HG03575 (cell line): Measurements from ENCODE around the gene MGAT3.

Experiments used
- ATAC-seq: cut with Tn5 transposase; IDR thresholded peaks from one replicate; pipeline ENCODE4 v1.9.1; 2021; ENCODE audit not compliant: unreplicated experiment, insufficient number of reproducible peaks, low FRiP score; ENCODE audit errors: extremely low read depth

MGAT3 gene

DNA sequence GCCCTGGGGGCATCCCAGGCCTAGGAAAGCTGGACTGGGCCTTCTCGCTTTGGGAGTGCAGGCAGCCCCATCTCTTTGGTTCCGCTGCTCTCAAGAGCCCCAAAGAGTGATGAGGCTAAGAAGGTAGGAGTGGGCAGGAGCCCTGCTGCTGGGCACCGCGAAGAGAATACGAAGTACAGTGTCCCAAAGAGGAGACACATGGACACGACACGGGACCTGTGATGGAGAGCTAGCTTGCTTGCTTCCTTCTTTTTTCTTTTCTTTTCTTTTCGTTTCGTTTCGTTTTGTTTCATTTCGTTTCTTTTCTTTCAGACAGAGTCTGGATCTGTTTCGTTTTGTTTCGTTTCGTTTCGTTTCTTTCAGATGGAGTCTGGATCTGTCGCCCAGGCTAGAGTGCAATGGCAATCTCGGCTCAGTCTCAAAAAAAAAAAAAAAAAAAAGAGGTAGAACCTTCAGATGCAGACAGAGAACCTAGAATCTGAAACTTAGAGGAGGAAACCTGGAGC is 10.6 kb downstream of the MGAT3 start:
- ATAC-seq, result no peak

DNA sequence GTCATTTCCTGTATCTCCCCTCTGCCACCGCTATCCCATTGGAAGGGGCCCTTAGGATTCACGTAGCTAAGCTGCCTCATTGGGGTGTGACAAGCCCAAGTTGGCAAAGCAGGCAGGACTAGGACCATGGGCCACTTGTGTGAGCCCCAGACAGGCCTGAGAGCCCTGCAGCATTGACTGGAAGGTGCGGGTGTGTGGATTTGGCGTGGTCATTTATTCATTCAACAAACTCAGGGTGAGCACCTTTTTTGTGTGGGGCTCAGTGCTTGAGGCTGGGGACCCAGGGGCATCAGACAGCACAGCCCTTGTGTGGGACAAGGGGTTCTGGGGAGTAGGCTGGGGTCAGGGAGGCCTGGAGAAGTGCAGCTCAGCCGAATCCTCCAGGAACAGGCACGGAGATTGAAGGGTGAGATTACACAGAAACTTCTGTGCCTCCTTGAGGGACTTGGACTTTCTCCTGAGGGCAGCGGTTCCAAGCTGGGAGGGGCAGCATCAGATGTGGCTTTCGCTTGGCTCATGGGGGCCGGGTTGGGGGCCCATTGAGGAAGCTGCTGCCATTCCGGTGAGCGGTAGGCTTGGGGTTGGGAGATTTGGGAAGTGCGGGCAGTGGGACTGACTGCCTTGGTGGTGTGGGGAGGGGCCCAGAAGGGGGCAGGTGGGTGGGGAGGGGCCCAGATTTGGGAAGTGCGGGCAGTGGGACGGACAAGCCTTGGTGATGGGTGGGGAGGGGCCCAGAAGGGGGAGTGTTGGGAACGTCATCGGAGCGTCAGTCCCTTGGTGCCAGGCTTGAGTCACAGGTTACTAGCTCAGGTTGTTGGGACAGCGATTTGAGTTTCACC is 11.9 kb downstream of the MGAT3 start:
- no peak for ATAC-seq

DNA sequence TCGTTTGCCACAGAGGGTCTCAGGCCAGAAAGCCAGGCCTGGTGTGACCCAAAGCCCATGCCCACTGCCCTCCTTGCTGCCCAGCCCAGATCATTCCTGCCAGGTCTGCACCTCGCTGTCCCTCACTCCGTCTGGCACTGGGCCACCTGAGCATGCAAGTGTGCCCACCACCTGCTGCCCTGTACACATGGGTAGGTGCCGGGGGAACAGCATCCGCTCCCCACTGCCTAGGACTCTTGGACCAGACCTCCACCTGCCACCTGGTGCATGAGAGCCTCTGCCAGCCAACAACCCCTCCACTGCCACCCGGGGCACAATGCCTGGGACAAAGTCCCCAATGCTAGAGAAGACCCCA is 12.5 kb downstream of the MGAT3 start:
- ATAC-seq, result no peak

DNA sequence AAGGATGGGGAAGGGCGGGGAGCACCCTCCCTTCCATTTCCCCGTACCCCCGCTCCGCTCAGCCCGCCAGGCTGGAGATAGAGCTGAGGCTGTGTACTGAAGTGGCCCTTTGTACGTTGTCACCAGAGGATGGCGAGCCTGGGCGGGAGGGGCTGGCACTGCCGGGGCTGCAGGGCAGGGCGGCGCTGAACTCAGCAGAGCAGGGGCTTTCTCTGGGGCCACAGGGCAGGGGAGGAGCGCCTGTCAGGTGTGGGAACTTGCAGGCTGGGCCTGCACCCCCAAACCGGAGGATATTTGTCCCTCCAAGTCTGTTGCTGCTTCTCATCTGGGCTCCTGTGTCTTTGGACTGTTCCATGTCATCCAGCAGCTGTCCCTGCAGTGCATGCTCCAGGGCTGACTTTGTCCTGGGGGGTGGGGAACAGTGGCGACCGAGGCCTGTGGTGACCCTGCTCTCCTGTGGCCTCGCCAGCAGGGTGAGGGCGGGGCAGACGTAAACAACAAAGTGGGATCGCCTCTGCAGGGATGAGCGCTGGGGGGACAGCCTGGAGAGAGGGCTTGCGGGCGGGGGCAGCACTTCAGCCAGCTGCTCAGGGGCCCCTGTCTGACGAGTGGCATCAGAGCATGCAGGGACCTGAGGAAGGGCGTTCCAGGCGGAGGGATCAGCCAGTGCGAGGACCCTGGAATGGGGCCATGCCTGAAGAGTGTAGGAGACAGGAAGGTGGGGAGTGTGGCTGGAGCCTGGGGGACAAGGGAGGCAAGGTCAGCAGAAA is 13.1 kb downstream of the MGAT3 start:
- no peak for ATAC-seq

DNA sequence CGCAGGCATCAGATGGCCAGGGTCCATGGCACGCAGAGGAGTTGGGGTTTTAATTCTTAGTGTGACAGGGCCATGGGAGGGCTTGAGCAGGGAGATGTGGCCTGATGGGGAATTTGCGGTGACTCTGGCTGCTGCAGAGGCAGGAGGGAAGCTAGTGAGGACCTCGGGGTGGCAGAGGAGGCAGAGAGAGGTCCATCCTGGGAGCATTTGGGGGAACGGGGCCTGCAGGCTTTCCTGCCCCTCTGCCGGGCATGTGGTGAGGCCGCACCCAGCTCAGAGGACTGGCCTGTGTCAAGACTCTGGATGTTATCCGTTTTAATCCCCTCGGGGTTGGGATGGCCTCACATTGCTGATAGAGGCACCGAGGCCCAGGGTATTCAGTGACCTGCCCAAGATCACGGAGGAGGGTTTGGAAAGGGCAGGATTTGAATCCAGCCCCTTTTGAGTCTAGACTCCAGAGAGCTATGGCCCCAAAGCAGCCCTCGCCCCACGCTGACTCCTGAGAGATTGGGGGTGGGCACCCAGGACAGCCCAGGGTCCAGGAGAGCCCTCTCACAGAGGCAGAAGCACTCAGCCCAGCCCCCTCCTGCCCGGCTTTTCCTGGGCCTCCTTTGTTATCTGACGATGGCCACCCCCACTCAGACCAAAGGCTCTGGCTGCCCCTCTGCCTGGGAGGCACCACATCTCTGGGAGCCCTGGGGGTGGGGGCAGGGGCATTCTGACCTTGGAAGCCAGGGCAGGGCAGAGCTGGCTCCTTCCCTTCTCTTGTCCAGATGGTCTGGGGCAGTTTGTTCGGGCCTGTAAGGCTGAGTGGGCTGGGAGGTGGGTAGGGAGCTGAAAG is 13.9 kb downstream of the MGAT3 start:
- no peak for ATAC-seq

DNA sequence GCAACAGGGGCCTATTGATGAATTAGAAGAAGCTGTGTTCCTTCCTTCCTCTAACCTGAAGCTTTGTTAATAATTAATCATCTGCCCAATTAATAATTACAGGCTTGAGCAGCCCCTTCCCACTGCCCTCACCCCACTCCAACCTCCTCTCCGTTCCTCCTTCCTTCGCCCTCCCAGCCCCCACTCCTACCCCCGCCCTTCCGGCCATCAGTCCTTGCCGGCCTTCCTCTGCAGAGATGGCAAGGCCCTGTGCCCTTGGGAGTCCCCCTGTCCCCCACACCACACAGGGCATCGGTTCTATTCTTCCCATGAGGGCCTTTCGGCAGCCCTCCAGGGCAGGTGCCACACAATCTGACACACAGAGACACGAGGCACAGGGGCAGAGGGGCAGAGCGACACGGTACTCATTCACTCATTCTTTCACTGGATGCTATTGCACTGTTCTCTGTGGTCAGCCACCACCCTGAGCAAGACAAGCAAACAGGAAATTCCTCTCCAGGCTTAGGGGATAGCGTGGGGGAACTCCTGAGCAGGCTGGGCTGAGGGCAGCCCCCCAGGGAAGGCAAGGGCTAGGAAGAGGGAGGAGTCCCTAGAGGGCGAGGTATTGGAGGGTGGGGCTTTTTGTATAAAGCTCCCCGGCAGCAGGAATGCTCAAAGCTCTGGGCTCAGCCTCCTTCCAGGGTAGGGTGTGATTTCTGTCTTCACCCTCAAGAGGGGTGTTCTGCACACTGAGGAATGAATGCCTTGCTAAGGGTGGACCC is 14.7 kb downstream of the MGAT3 start:
- no peak for ATAC-seq

DNA sequence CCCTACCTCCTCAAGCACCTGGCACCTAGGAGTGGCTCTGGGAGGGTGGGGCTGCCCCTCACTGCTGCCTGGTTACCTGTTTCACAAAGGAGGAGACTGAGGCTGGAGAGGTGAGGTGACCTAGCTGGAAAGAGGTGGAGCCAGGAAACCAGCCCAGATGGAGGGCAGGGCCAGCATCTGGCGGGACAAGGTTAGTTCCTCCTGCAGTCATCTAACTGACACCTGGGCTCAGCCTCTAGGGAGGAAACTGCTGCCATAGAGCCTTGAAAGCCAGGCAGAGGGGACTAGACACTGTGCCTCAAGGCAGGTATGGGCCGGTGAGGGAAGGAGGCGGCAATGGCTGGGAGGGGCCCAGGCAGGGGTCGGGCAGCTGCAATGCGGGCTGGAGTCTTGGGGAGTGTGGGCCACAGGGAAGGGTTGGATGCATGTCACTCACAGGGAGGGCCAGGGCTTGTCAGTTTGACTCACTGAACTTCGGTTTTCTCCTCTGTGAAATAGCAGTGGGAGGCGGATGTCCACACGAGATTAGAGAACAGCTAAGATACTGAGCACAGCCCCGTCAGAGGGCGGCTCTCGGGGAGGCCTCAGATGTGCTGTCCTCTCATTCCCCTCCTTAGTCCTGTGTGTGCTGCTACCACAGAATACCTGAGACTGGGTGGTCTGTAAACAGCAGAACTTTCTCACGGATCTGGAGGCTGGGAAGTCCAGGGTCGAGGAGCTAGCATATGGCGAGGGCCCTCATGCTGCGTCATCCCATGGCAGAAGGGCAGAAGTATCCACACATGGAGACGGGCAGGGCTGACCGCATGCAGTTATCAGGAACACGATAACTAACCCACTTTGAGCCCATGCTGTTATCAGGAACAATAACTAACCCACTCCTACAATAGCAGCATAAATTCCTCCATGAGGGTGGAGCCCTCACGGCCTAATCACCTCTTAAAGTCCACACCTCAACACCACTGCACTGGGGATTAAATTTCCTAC is 16.1 kb downstream of the MGAT3 start:
- ATAC-seq, result no peak

DNA sequence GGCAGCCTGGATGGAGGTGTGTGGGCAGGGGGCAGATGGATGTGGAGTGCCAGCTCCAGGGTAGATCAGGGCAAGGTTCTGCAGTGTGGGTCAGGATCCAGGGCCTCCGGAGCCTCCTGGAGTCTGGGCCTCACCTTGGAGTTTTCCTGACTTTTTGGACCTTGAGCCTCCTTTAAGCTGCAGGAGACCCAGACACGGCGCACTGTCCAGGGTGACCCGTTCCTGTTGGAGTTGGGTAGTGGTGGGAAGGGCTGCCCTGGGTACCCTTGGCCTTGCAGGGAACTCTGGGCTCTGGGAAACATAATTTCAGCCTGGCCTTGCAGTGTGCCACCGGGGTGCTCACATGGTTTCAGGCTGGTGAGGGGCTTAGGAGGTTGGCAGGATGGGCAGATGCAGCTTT is 17.0 kb downstream of the MGAT3 start:
- ATAC-seq, result no peak

DNA sequence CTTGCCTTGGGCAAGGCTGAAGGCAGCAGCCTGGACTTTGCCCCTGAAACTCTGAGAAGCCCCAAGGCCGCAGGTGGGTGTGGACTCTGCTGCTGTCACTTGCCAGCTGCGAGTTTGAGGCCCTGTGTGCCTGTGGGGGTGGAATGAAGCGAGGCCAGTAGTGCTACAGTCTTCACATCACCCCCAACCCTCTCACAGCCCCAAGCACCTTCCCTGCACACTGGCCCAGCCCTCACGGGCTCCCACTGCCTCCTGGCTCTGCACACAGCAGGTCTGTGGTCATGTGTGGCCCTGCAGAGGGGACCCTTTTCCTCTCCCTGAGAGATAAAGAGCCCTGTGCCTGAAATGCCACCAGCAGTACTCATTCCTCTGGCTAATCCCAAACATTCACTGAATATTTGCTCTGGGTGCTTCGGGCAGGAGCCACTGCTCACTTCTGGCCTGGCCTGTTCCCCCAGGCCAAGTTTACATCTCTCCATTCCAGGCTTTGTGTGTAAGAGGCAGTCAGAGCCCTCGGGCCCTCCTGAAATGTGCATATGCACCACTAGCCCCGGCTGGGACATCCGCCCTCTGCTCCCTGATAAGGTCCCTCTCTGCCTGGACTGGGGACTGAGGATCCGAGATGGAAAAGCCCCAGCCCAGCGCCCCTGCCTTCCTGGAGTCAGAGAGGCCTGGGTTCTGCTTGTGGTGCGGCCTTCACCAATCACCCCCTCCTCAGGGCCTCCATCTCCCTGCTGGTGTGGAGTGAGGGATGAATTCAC is 17.7 kb downstream of the MGAT3 start:
- no peak for ATAC-seq

DNA sequence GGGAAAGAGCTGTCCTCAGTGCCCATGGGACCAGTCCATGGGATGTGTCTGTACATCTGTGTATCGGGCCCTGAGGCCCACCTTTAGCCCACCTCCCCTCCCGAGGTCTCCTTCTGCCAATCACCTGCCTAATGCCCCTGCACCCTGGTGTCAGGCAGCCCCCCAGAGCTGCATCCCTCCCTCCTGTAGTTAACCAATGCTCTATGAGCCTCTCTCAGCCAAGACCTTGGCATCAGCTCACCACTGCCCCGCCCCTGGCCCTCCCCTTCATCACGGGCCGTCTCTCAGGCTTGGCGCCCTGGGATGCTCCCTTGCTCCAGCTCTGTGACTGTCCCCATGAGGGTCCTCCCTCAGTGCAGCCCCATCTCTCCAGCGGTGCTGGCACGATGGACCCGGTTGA is 18.5 kb downstream of the MGAT3 start:
- ATAC-seq, result no peak

DNA sequence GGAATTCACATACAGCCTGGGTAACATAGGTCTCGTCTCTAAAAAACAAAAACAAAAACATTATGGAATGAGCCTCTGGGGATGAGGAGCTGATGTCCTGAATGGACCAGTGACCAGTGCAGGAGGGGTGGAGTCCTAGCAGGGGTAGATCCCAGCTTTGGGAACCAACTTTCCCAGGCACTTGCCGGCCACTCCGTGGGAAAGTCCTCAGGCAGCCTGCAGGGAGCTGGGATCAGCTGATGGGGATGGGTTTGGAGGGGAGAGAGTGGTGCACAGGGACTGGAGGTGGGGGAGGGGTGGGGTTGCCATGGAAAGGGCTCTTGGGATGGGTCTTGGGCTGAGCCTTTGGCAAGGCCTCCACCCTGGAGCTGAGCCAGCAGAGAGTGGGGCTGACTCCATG is 19.1 kb downstream of the MGAT3 start:
- no peak for ATAC-seq

DNA sequence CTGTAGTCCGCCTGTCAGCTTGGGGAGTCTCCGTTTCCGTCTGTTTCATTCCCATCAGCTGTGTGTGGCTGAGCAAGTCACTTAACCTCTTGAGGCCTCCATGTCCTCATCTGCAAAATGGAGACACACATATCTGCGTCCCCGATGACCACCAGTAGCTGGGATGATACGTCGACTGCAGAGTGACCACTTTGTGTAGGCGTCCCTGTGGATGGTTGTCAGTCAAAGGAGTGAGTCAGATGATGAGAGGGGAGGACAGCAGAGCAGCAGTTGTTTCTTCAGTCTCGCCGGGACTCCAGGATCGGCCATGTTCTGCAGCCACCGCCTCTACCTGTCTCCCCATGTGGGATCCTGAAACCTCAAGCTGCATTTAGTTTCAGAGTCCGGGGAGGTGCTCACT is 19.9 kb downstream of the MGAT3 start:
- ATAC-seq, result no peak

DNA sequence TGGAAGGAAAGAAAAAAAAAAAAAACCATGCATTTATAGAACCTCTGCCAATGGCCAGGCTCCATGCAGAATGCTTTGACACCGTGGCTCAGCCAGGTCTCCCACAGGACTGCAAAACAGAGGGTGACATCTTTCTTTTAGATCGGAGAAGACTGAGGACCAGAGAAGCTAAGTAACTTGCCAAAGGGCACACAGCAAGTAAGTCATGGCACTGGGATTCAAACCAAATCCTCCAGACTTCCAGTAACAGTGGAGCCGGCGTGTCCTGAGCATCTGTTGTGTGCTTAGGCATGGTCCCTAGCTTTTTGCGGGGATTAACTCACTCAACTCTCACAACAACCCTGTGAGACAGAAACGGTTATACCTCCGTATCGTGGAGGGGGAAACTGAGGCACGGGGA is 20.7 kb downstream of the MGAT3 start:
- no peak for ATAC-seq

DNA sequence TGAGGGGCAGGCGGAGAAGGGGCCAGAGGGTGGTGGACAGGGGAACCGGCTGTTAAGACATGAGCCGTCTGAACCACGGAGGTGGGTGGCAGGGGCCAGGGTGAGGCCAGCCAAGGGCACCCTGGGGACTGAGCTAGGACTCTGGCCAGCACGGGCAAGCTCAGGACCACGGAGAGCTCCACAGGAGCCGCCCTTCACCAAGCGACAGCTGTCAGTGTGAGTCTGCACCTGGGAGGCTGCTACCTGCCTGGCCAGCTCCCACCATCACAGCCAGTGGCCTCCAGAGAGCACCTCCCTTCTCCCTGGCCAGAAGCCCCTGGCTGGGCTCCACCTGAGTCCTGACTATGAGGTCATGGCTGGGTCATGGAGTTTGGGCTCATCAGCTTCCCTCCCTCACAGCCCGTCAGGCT is 21.6 kb downstream of the MGAT3 start:
- no peak for ATAC-seq

DNA sequence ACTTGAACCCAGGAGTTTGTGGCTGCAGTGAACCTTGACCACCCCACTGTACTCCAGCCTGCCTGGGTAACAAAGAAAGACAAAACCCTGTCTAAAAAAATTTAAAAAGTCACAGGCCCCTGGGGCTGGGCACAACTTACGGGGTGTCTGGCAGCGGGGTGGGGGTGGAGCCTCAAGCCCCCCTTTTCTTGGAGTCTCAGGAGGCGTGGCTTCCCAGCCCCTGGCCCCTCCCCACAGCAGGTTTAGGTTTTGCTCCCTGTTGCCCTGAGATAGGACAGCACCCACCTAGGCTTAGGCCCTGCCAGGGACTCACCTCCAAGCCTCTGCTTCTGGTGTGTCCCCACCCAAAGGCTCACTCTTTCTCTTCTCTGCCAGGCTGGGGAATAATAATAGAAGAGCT is 22.4 kb downstream of the MGAT3 start:
- ATAC-seq, result no peak

DNA sequence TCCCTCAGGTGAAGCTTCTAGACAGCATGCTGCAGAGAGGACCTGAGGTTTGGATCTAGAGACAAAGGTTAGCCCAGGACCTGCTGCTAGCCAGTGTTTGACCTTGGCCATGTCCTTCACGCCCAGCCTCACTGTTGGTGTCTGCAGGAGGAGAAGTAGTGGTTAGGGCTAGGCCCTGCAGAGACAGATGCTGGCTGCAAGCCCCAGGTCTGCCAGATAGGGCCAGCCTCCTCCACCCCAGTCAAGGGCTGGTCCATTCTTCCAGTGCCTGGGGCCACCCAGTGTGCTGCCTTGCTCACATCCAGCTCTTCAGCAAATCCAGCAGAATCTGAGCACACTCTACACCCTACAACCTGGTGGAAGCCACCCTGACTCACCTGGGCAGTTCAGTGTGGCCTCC is 23.7 kb downstream of the MGAT3 start:
- no peak for ATAC-seq

DNA sequence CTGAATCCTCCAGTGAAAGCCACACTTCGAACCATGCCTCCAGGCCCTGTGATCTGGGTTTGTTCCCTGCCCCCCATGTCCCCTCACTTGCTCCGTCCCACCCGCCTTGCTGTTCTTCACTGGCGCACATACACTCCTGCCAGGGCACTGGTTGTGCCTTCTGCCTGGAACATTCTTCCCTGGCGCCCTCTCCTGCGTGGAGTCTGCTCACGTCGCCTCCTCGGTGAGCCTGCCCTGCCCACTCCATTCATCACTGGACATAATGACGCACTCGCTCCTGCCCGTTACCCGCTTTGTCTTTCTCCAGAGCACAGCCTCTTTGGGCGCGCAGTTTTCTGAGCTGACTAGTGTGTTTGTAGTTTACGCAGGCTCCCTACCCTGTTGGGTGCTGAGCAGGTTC is 24.2 kb downstream of the MGAT3 start:
- ATAC-seq, result no peak
